Measurements from ENCODE around the gene PPP2R2C.

DNA sequence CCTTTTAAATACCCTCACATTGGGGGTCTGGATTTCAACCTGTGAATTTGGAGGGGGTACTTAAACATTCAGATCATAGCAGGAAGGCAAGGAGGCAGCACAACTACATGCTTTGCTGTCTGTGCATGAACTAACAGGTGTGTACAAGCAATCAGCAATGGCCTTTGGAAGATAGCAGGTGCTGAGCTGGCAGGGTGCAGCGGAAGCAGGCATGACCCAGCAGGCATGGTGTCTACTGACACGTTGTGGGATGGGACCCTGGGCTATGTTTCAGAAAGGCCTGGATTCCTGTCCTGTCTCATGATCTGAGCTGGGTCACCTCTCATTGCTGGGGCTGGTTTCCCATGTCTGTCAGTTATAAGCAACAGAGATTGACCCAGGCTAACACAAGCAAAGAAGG, 13.9 kb downstream of the PPP2R2C start:
- no peak for TF ChIP-seq TEAD1 (CRISPR knock-in tag; IDR thresholded peaks at IDR 0.05)
- TF ChIP-seq, protein P1, sequence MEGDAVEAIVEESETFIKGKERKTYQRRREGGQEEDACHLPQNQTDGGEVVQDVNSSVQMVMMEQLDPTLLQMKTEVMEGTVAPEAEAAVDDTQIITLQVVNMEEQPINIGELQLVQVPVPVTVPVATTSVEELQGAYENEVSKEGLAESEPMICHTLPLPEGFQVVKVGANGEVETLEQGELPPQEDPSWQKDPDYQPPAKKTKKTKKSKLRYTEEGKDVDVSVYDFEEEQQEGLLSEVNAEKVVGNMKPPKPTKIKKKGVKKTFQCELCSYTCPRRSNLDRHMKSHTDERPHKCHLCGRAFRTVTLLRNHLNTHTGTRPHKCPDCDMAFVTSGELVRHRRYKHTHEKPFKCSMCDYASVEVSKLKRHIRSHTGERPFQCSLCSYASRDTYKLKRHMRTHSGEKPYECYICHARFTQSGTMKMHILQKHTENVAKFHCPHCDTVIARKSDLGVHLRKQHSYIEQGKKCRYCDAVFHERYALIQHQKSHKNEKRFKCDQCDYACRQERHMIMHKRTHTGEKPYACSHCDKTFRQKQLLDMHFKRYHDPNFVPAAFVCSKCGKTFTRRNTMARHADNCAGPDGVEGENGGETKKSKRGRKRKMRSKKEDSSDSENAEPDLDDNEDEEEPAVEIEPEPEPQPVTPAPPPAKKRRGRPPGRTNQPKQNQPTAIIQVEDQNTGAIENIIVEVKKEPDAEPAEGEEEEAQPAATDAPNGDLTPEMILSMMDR (IDR thresholded peaks at IDR 0.05 in 2 of 3, conservative IDR thresholded peaks at IDR 0.05 in 1 of 3; ENCODE audit: insufficient read depth in 2 of 3, low read depth in 1 of 3, low read length in 3 of 3) = no peak
- no peak for TF ChIP-seq SMC3 (conservative IDR thresholded peaks at IDR 0.05; ENCODE audit: insufficient read depth, low read depth, low read length)
- TF ChIP-seq, protein P2, sequence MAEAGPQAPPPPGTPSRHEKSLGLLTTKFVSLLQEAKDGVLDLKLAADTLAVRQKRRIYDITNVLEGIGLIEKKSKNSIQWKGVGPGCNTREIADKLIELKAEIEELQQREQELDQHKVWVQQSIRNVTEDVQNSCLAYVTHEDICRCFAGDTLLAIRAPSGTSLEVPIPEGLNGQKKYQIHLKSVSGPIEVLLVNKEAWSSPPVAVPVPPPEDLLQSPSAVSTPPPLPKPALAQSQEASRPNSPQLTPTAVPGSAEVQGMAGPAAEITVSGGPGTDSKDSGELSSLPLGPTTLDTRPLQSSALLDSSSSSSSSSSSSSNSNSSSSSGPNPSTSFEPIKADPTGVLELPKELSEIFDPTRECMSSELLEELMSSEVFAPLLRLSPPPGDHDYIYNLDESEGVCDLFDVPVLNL (CRISPR knock-in tag; IDR thresholded peaks at IDR 0.05; ENCODE audit: low read depth) = no peak
- TF ChIP-seq, protein P3, sequence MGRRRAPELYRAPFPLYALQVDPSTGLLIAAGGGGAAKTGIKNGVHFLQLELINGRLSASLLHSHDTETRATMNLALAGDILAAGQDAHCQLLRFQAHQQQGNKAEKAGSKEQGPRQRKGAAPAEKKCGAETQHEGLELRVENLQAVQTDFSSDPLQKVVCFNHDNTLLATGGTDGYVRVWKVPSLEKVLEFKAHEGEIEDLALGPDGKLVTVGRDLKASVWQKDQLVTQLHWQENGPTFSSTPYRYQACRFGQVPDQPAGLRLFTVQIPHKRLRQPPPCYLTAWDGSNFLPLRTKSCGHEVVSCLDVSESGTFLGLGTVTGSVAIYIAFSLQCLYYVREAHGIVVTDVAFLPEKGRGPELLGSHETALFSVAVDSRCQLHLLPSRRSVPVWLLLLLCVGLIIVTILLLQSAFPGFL (CRISPR knock-in tag; IDR thresholded peaks at IDR 0.05) = no peak
- TF ChIP-seq TBL1XR1 (IDR thresholded peaks at IDR 0.05; ENCODE audit: low read length in 2 of 2) = no peak
- TF ChIP-seq, protein P4, sequence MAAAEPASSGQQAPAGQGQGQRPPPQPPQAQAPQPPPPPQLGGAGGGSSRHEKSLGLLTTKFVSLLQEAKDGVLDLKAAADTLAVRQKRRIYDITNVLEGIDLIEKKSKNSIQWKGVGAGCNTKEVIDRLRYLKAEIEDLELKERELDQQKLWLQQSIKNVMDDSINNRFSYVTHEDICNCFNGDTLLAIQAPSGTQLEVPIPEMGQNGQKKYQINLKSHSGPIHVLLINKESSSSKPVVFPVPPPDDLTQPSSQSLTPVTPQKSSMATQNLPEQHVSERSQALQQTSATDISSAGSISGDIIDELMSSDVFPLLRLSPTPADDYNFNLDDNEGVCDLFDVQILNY (CRISPR knock-in tag; IDR thresholded peaks at IDR 0.05) = no peak
